WTC11 (cell line): ENCODE data around the gene PLK1.

ENCODE experiments used
- CBFB ChIP-seq: sonication (generic); formaldehyde crosslinking; IDR thresholded peaks from 2 replicates; pipeline ENCODE4 v1.8.1; 2022; ENCODE audit warnings: mild to moderate bottlenecking, low read depth, missing genetic modification reagents
- FOXK1 ChIP-seq: sonication (generic); formaldehyde crosslinking; IDR thresholded peaks from 2 replicates; pipeline ENCODE4 v1.8.0; 2022; ENCODE audit warnings: mild to moderate bottlenecking, moderate library complexity, missing genetic modification reagents
- FOXP1 ChIP-seq: sonication (generic); formaldehyde crosslinking; IDR thresholded peaks from 2 replicates; pipeline ENCODE4 v1.8.0; 2022; ENCODE audit warnings: missing genetic modification reagents, mild to moderate bottlenecking, moderate library complexity, borderline replicate concordance
- GABPB1 ChIP-seq: sonication (generic); formaldehyde crosslinking; IDR thresholded peaks from 2 replicates; pipeline ENCODE4 v1.8.1; 2023; ENCODE audit warnings: mild to moderate bottlenecking, missing genetic modification reagents
- GRHL2 ChIP-seq: fragments of 250-450 bp; sonication (Bioruptor Pico); IDR thresholded peaks from 2 replicates; pipeline ENCODE4 v1.8.0; 2022; ENCODE audit warnings: mild to moderate bottlenecking, moderate library complexity; ENCODE audit not compliant: insufficient replicate concordance, severe bottlenecking
- NR3C1 ChIP-seq: sonication (generic); formaldehyde crosslinking; conservative IDR thresholded peaks from 2 replicates; pipeline ENCODE4 v1.8.1; 2023; ENCODE audit warnings: low read depth, mild to moderate bottlenecking, missing genetic modification reagents
- SP1 ChIP-seq: sonication (generic); formaldehyde crosslinking; conservative IDR thresholded peaks from 2 replicates; pipeline ENCODE4 v1.8.1; 2022; ENCODE audit warnings: missing genetic modification reagents
- TEAD1 ChIP-seq: sonication (generic); formaldehyde crosslinking; IDR thresholded peaks from 2 replicates; pipeline ENCODE4 v1.8.0; 2022; ENCODE audit warnings: mild to moderate bottlenecking, missing genetic modification reagents
- TF ChIP-seq, protein P1 (sequence below): fragments of 200-600 bp; IDR thresholded peaks from 2 replicates; pipeline ENCODE4 v1.8.0; 2022; ENCODE audit warnings: antibody characterized with exemption

DNA sequence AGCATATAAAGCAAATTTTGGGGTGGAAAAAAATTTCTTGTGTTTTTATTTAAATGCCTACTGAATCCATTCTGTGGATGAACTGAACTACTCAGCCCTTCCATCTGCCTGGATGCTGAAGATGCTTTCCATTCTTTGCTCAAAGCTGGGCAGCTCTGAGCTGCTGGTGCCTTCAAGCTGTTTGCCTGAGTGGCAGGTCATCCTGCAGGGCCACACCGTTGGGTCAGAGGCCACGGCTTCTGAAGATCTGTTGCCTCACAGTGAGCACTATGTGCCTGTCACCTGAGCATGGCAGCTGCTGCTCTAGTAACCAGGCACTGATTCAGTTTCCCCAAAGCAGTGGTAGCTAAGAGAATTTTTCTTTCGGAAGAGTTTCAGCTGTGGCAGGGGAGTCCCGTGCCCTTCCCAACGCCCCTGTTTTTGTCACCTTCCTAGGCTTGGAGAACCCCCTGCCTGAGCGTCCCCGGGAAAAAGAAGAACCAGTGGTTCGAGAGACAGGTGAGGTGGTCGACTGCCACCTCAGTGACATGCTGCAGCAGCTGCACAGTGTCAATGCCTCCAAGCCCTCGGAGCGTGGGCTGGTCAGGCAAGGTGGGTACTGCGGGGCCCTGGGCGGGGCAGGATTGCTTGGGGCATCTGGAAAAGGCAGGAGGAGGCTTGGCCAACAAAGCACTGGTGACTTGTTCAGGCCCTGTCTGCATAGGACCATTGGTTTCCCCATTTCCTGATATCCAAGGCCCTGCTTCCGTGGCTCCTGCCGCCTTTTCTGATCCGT, 8.5 kb downstream of the PLK1 start:
- TF ChIP-seq, protein P1, sequence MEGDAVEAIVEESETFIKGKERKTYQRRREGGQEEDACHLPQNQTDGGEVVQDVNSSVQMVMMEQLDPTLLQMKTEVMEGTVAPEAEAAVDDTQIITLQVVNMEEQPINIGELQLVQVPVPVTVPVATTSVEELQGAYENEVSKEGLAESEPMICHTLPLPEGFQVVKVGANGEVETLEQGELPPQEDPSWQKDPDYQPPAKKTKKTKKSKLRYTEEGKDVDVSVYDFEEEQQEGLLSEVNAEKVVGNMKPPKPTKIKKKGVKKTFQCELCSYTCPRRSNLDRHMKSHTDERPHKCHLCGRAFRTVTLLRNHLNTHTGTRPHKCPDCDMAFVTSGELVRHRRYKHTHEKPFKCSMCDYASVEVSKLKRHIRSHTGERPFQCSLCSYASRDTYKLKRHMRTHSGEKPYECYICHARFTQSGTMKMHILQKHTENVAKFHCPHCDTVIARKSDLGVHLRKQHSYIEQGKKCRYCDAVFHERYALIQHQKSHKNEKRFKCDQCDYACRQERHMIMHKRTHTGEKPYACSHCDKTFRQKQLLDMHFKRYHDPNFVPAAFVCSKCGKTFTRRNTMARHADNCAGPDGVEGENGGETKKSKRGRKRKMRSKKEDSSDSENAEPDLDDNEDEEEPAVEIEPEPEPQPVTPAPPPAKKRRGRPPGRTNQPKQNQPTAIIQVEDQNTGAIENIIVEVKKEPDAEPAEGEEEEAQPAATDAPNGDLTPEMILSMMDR = no peak
- no peak for TF ChIP-seq CBFB
- no peak for TF ChIP-seq TEAD1 (CRISPR knock-in tag)
- TF ChIP-seq GRHL2 (CRISPR knock-in tag) = no peak
- no peak for TF ChIP-seq NR3C1 (CRISPR knock-in tag)
- TF ChIP-seq GABPB1 (CRISPR knock-in tag) = no peak
- TF ChIP-seq SP1 (CRISPR knock-in tag) = no peak
- TF ChIP-seq FOXK1 (CRISPR knock-in tag) = no peak
- no peak for TF ChIP-seq FOXP1 (CRISPR knock-in tag)
